ENCODE measurements around the gene PSAPL1. TPM values are rescaled to one million over a fixed set of nuclear protein-coding genes. Genes with fewer than 3 reads are reported as not detected.

The PSAPL1 gene
- total RNA-seq, 1 donor from 2014 or later: not detected

DNA sequence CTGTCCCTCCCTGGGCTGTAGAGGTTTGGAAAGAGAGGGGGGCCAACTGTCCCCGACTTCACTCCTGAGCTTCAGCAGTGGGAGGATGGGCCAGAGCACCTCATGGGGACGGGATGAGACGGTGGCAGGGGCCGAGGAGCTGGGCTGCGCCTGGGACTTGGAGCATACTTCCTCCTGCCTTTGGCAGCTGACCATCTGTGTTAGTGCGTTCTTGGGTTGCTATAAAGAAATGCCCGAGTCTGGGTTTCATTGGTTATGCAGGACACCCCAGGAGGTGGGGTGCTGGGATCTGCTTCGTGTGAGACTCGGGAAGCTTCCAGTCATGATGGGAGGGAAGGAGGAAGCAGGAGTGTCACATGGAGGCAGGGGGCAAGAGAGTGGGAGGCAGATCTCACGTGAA is 7.4 kb downstream of the PSAPL1 start:
- H3K36me3 Mint-ChIP-seq (ENCODE audit: low read depth): no peaks in the 10 kb centered on the region
- H3K4me1 Mint-ChIP-seq (ENCODE audit: low read depth): peaks cover 9% of the 10 kb centered on the region
- TF ChIP-seq, protein P1, sequence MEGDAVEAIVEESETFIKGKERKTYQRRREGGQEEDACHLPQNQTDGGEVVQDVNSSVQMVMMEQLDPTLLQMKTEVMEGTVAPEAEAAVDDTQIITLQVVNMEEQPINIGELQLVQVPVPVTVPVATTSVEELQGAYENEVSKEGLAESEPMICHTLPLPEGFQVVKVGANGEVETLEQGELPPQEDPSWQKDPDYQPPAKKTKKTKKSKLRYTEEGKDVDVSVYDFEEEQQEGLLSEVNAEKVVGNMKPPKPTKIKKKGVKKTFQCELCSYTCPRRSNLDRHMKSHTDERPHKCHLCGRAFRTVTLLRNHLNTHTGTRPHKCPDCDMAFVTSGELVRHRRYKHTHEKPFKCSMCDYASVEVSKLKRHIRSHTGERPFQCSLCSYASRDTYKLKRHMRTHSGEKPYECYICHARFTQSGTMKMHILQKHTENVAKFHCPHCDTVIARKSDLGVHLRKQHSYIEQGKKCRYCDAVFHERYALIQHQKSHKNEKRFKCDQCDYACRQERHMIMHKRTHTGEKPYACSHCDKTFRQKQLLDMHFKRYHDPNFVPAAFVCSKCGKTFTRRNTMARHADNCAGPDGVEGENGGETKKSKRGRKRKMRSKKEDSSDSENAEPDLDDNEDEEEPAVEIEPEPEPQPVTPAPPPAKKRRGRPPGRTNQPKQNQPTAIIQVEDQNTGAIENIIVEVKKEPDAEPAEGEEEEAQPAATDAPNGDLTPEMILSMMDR (IDR thresholded peaks at IDR 0.05): no peak
- H3K27ac Mint-ChIP-seq (ENCODE audit: unreplicated experiment): no peak overlapping the region
- peaks cover 2% of the 10 kb centered on the region for H3K27me3 Mint-ChIP-seq (ENCODE audit: low read depth)
- no peak for DNase-seq (ENCODE audit: low spot score)
- H3K9me3 Mint-ChIP-seq (ENCODE audit: low read depth): no peaks in the 10 kb centered on the region
- H3K4me3 Mint-ChIP-seq (ENCODE audit: unreplicated experiment): no peak overlapping the region

DNA sequence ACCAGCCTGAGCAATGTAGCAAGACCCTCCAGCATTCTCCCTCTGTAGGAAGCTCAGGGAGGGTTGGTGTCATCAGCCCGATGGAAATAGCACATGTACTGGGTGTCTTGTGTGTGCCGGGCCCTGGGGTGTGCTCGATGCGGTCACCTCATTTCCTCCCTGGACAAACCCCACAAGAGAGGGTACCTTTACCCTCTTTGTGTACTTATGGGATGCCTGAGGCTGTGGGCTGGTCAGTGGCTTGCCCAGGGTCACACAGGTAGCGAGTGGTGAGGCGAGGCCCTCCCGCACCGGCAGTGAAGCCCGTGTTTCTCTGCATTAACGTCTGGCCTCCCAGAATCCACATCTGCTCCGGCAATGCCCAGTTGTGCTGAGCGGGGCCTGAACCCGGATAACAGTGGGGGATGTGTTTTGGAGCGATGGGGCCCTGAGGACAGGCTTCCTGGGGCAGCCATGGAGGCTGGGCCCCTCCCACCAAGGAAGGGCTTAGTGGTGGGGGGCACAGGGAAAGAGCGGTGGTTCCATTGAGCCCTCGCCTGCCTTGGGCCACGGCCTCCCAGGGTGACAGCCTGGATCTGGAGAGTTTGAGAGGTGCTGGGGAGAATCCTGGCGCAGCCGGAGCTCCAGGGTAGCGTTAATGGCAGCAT is 8.1 kb downstream of the PSAPL1 start:
- Mint-ChIP-seq H3K9me3 (ENCODE audit: low read depth) (no peaks in the 10 kb centered on the region), H3K4me3 (ENCODE audit: unreplicated experiment) (no peak overlapping the region), H3K36me3 (ENCODE audit: low read depth) (no peaks in the 10 kb centered on the region), H3K27me3 (ENCODE audit: low read depth) (peaks cover 2% of the 10 kb centered on the region), H3K4me1 (ENCODE audit: low read depth) (peaks cover 9% of the 10 kb centered on the region), H3K27ac (ENCODE audit: unreplicated experiment) (no peak overlapping the region)
- DNase-seq (ENCODE audit: low spot score): no peak
- TF ChIP-seq, protein P1 (IDR thresholded peaks at IDR 0.05): no peak

DNA sequence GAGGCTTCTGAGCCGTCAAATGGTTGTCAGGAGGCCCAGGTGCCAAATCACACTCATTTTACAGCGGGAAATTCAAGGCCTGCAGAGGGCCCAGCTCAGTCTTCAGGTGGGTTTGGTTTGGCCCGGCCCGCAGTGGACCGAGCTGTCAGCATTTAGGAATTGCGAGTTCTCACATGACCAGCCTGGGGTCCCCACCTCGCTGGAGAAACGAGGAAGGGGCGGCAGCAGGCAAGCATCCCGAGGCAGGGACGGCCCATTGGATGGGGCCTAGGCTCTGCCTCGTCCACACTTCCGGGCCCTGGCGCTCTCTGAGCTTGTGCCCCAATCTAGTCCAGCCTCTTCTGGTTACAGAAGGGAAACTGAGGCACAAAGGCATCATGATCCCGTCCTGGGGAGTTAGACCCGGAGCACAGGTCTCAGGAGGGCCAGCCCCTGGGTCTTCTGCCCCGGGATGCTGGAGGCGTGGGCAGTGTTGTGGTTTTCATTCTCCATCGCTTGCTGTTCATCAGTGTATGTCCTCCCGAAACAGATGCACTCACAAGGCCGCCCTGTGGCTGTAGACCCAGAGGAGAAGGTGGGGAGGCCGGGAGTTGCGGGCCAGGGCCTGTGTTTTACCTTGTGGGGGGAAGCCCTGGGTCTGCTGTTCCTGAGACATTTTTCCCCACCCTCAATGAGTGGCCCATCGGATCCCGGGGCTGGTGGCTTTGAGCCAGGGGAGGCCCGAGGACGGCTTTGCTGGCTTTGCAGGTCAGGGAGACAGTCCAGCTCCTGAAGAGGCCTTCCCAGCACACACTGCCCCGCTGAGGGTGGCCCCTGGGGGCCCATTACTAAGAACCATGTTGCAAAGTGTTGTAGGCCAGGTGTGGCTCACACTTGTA is 8.9 kb downstream of the PSAPL1 start:
- H3K27ac Mint-ChIP-seq (ENCODE audit: unreplicated experiment): no peak overlapping the region
- peaks cover 9% of the 10 kb centered on the region for H3K4me1 Mint-ChIP-seq (ENCODE audit: low read depth)
- peaks cover 5% of the 10 kb centered on the region for H3K27me3 Mint-ChIP-seq (ENCODE audit: low read depth)
- TF ChIP-seq, protein P1 (IDR thresholded peaks at IDR 0.05): no peak
- no peak overlapping the region for H3K4me3 Mint-ChIP-seq (ENCODE audit: unreplicated experiment)
- peak; percentile 77 for DNase-seq (ENCODE audit: low spot score)
- H3K36me3 Mint-ChIP-seq (ENCODE audit: low read depth): no peaks in the 10 kb centered on the region
- H3K9me3 Mint-ChIP-seq (ENCODE audit: low read depth): no peaks in the 10 kb centered on the region

DNA sequence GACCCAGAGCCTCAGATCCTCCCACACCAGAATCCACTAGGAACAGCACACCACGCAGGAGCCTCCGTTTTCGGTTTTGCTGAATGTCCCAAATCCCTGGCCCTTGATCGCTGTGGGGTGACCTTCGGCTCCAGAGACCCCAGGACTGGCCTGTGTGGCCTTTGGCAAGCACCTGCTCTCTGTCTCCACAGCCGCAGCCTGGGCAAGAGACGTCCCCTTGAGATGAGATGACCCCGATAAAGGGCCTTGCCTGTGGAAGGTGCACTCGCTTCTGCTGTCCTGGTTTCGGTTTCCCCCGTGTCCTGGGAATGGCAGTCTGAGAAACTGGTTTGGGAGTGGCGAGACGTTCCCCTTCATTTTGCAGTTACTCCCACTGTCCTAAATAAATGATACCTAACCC is 9.6 kb downstream of the PSAPL1 start:
- H3K36me3 Mint-ChIP-seq (ENCODE audit: low read depth): no peaks in the 10 kb centered on the region
- peaks cover 9% of the 10 kb centered on the region for H3K27me3 Mint-ChIP-seq (ENCODE audit: low read depth)
- H3K9me3 Mint-ChIP-seq (ENCODE audit: low read depth): no peaks in the 10 kb centered on the region
- no peak for DNase-seq (ENCODE audit: low spot score)
- no peak overlapping the region for H3K27ac Mint-ChIP-seq (ENCODE audit: unreplicated experiment)
- H3K4me1 Mint-ChIP-seq (ENCODE audit: low read depth): peaks cover 7% of the 10 kb centered on the region
- TF ChIP-seq, protein P1 (IDR thresholded peaks at IDR 0.05): no peak
- no peak overlapping the region for H3K4me3 Mint-ChIP-seq (ENCODE audit: unreplicated experiment)

DNA sequence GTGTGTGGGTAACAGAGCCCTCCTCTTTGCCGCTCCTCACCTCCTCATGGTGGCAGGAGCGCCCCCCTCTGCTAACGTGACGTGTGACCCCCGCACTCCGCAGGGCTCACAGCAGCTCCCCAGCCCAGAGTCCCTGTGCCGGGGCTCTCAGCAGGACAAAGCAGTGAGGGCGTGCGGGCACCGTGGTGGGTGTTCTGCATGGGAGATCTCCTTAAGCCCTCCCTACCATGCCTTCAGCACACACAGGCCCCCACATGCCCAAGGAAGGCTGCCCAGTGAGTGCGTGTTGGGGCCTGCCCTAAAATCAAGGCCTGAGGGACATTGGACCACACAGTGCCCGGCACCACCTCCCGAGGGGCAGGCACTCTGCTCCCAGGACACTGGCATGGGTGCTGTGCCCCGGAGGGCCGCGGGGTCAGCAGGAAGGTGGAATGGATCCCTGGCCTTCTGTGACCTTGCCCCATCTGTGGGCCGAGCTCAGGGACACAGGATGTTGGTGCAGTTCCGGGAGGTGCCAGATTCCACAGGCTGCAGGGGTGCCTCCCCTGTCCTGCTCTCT is 10.1 kb downstream of the PSAPL1 start:
- no peak for DNase-seq (ENCODE audit: low spot score)
- no peaks in the 10 kb centered on the region for H3K9me3 Mint-ChIP-seq (ENCODE audit: low read depth)
- H3K4me3 Mint-ChIP-seq (ENCODE audit: unreplicated experiment): no peak overlapping the region
- no peaks in the 10 kb centered on the region for H3K36me3 Mint-ChIP-seq (ENCODE audit: low read depth)
- H3K27me3 Mint-ChIP-seq (ENCODE audit: low read depth): peaks cover 9% of the 10 kb centered on the region
- no peak overlapping the region for H3K27ac Mint-ChIP-seq (ENCODE audit: unreplicated experiment)
- peaks cover 4% of the 10 kb centered on the region for H3K4me1 Mint-ChIP-seq (ENCODE audit: low read depth)
- TF ChIP-seq, protein P1 (IDR thresholded peaks at IDR 0.05): no peak
